Dermis microvascular lymphatic vessel endothelial cell (primary cell): Measurements from ENCODE around the gene AOC1. TPM values are rescaled to one million over a fixed set of nuclear protein-coding genes. Genes with fewer than 3 reads are reported as not detected.
"Not testable (repeated sequence)": the region's sequence is repeated elsewhere in the genome, so short reads cannot be mapped to it uniquely, and the experiment has no call there.

Experiments used
- DNase-seq, 2 donors: peaks; one replicate each; pipeline versions ENCODE4 v3.0.0 to v3.0.0-alpha.2; 2010; ENCODE audit warnings: low read depth in 2 of 2
- total RNA-seq: library from RNA; depleted of rRNA; stranded (reverse); fragments of >200 nt; gene quantifications from 2 replicates; pipeline ENCODE4 v1.2.1, GENCODE V29; 2014

Gene AOC1, protein sequence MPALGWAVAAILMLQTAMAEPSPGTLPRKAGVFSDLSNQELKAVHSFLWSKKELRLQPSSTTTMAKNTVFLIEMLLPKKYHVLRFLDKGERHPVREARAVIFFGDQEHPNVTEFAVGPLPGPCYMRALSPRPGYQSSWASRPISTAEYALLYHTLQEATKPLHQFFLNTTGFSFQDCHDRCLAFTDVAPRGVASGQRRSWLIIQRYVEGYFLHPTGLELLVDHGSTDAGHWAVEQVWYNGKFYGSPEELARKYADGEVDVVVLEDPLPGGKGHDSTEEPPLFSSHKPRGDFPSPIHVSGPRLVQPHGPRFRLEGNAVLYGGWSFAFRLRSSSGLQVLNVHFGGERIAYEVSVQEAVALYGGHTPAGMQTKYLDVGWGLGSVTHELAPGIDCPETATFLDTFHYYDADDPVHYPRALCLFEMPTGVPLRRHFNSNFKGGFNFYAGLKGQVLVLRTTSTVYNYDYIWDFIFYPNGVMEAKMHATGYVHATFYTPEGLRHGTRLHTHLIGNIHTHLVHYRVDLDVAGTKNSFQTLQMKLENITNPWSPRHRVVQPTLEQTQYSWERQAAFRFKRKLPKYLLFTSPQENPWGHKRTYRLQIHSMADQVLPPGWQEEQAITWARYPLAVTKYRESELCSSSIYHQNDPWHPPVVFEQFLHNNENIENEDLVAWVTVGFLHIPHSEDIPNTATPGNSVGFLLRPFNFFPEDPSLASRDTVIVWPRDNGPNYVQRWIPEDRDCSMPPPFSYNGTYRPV
- not detected in 2 replicates for total RNA-seq

DNA sequence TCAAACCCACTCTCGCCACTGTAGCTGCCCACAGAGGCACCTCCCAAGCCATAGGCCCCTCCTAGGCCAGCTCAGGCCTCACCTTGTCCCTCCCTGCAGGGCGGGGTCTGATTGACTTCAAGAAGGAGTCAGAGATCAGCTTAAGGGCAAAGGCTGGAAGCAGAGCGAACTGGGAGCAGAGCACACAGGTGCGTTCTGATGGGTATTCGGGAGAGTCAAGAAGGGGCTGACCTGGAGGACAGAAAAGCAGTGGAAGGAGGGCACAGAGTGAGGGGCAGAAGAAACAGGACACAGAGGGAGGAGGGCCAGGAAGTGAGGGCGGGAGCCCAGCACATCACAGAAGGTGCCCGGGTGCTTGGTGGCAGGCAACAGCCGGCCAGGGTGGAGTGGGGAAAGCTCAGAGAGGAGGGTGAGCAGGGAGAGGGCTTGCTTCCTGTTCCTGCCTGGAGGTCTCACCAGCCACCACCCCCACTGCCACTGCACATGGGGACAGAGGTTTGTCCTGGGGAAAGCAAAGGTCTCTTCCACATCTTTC, at the start of gene AOC1:
Gene AOC1, plus strand, starts transcription at position 147 of the 535 bp plus-strand sequence. CDS start 3,954 bp downstream, outside the sequence.
- DNase-seq, result no peak

DNA sequence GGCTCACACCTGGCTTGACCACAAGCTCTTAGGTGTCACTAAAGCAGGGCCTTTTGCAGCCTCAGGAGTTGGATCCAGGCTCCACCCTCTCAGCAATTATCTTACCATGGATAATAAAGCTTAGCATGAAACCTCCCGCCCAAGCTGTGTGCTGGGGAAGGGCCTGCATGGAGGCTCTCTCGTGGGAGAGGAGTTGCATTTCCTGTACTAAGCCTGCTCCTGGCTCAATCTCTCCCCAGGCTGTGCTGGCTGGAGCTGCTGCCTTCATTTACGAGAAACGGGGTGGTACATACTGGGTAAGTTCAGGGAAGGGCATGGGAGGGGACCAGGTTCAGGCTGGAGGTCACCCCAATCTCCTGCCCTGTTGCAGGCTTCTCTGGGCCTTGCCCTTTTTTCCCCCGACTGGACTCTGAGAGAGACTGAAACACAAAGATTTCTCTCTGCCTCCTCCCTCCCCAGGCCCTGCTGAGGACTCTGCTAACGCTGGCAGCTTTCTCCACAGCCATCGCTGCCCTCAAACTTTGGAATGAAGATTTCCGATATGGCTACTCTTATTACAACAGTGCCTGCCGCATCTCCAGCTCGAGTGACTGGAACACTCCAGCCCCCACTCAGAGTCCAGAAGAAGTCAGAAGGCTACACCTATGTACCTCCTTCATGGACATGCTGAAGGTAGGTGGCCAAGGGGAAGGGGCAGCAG, 49.0 kb upstream of the AOC1 start:
- DNase-seq, result no peak

DNA sequence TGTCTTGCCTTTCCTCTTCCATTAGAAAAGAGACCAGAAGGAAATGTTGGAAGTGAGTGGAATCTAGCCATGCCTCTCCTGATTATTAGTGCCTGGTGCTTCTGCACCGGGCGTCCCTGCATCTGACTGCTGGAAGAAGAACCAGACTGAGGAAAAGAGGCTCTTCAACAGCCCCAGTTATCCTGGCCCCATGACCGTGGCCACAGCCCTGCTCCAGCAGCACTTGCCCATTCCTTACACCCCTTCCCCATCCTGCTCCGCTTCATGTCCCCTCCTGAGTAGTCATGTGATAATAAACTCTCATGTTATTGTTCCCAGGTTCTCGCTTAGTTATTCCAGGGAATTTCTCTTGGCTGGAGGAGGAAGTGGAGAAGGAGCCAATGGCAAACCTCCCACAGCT, 47.5 kb upstream of the AOC1 start:
- no peak for DNase-seq

DNA sequence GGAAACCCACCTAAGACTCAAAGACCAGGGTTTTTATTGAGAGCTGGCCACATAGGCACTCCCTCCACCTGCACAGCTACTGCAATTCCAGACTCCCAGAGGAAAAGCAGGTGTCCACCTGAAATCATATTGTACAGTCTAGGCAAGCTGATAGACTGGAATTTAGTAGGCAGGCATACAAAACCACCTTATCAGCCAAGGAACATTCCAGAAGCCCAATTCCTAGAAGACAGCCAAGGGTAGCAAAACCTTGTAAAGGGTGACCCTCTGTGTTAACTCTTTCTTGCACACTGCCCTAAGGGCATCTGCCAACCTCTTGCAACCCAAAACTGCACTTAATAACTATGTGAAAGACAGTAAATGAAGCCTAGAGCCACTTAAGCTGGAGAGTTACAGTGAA, 46.5 kb upstream of the AOC1 start:
- no peak for DNase-seq

DNA sequence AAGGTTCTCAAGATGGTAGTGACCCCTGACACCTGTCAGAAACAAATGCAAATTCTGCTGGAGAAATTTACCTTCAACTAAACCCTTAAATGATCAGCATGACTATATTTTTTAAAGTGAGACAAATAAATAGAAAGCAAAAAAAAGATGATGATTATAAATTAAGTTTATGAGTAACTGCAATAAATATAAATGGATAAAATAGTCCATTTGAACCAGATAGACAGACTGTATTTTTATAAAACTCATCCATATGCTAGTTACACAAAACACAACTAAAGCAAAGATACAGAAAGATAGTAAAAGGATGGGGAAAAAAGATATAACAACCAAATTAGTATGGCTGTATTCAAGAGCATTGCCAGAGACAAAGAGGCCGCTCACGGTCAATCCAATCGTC, 45.9 kb upstream of the AOC1 start:
- no peak for DNase-seq

DNA sequence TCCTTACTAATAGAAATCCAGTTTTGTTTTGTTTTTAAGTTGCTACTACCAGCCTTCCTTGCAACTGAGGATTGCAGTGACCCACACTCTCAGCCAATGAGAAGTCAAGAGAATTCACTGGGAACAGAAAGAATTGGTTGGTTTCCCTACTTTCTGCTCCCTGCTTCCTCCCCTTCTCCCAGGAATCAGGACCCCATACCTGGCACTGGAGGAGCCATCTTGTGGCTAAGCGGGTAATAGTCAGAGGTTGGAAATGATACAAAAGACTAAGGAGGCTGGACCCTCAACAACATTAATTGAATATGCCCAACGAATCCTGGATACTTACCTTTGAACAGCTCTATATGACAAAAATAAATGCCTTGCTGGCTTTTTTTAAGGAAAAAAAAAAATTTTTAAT, 45.5 kb upstream of the AOC1 start:
- DNase-seq, result no peak

DNA sequence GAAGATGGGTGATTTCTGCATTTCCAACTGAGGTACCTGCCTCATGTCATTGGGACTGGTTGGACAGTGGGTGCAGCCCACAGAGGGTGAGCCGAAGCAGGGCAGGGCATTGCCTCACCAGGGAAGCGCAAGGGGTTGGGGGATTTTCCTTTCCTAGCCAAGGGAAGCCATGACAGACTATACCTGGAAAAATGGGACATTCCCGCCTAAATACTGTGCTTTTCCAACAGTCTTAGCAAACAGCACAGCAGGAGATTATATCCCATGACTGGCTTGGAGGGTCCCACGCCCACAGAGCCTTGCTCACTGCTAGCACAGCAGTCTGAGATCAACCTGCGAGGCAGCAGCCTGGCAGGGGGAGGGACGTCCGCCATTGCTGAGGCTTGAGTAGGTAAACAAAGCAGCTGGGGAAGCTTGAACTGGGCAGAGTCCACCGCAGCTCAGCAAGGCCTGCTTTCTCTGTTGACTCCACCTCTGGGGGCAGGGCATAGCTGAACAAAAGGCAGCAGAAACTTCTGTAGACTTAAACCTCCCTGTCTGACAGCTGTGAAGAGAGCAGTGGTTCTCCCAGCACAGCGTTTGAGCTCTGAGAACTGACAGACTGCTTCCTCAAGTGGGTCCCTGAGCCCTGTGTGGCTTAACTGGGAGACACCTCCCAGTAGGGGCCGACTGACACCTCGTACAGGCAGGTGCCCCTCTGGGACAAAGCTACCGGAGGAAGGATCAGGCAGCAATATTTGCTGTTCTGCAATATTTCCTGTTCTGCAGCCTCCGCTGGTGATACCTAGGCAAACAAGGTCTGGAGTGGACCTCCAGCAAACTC, 44.5 kb upstream of the AOC1 start:
- not testable (repeated sequence) for DNase-seq

DNA sequence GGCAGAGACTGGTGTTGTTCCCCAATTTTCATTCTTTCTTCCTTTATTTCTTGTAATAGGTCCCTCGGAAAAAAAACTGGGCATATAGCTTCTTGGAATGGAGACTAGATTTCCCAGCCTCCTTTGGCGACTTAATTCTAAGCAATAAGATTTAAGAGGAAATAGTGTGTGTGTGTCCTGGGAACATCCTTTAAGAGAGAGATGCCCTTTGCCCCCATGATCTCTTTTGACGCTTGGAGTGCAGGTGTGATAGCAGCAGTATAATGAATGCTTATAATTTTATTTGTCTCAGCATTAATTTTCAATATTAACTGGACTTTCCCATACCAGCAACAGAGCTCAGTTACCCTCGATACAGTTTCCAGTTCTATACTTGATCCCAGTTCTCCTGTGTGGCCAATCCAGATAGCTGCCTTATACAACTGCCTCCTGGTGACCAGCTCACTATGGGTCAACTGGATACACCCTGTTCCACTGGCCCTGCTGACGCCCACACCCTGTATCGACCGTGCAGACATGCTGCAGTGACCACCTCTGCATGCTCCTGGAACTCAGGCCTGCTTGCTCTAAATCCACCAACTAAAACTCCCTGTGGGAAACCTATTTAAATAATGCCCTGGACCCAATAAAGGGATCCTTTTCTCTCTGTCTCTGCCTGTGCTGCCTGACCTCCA, 37.9 kb upstream of the AOC1 start:
- DNase-seq, result no peak

DNA sequence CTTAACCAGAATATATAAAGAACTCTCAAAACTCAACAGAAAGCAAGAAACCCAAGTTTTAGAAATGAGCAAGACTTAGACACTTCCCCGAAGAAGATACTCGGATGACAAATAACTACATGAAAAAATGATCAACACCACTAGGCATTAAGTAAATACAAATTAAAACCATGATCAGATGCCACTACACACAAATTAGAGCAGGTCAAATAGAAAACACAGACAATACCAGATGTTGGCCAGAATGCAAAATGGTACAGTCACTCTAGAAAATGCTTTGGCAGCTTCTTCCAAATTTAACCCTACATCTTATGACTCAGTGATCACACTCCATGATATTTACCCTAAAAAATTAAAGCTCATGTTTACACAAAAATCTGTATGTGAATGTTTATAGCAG, 33.3 kb upstream of the AOC1 start:
- no peak for DNase-seq

DNA sequence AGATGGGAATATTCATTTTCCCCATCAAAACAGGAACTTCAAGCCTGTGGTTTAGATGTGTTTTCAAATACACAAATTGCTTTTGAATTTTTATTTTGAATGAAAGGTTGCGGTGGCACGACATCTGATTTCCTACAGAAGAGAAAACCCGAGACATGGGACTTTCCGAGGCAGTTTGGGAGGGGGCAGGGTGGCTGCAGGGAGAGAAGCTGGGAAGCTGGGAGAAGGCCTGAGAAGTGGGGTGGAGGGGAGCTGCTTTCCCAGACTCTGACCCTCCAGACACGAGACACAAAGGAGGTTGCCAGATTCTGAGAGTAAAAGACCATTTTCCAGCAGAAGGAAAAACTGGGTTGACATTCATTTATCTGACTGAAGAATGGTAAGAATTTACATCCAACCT, 32.2 kb upstream of the AOC1 start:
- DNase-seq, result no peak

DNA sequence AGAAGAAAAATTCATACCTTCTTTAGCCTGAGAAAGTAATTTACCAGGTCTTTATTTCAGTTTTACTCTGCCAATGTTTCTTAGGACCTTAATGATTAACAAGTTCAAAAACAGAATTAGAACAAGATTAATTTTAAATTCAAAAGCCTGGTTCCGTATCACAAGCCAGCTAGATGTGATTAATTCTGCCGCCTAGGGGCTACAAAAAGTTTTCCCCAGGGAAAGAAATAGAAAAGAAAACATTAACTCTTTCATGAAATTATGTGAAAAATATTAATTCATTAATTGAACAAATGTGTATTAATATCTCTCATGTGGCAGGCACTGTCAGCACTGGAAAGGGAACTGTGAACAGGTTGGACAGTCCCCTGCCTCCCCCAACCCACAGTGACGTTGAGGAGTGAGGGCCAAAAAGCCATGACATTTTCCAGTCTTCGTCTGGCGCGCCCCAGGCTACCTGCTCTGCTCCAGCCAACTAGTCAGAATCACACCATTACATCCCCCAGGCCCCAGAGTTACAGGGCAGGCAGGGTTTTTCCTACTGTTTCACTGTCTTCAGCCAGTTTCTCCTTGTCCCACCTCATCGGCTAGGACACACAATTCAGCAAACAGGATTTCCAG, 31.6 kb upstream of the AOC1 start:
- DNase-seq, result no peak

DNA sequence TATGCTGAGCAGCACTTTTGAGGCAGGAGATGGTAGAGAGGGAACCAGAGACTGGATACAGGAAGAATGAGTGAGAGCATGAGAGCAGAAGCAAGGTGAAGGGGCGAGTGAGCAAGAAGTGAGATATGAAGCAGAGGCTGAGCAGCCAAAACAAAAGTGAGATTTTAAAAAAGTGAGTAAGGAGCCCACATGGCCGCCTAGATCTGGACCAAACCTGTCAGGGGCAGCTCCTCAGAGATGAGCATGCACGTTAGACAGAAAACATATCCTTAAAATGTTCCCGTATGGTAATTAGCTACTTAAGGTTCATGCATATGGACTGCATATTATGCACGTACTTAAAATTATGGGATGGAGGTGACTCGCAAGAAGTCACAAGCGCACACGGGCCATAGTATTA, 29.3 kb upstream of the AOC1 start:
- no peak for DNase-seq

DNA sequence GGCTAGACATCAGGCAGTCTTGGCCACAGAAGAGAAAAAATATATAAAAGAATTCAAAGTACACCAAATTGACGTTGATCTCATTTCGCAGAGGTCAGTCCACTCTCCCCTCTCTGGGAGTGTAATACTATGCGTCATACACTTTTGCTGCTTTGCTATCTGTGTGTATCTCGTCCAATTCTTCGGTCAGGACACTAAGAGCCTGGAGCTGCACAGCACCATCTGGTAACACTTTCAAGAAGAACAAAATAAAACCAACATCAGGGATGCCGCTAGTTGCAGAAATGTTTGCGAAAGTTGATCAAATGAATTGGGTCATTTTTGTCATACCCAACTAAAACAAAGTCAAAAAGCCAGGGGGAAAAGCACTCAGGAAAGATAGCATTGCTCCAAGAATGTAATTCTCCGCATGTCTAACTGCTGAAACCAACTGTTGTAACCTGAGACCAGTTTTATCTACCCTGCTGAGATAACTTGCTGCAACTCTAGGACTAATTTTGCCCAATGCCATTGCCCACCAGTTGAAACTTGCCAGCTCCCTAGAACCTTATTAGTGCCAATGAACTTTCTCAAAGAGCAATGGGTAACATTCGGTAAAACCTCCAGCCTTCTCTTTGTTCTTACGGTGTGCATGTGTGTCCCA, 28.7 kb upstream of the AOC1 start:
- no peak for DNase-seq

DNA sequence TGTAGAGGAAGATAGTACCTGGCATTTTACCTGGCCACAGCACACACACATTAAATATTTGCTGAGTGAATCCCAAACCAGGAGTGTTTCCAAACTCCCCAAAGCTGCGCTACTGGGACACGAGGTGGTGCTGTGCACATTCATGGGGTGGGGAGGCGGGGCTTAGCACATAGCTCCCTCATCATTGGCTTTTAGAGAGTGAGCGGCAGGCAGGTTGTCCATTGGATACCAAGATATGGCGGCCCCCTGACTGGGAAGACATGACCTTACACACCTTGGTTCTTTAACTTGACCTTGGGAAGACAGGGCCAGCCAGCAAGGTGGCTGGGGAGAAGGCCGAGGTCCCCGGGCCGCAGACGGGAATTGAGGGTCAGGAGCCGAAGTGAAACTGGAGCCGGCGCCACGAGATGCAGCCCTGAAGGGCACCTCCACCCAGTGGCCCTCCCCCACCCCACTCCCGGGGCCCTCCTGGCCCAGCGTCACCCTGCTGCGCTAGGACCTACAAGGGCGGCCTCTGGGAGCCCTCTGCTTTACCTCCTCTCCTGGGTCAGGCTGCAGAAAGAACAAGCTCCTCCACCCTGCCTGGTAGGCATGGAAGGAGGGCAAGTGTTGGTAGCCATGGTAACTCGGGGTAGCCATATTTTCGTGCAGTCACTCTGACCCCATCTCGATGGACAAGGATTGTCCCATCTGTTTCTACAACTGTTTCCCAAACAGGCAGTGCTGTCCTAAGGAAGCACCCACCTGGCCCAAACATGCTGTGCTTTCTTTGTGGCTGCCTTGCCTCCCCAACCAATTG, 27.7 kb upstream of the AOC1 start:
- no peak for DNase-seq

DNA sequence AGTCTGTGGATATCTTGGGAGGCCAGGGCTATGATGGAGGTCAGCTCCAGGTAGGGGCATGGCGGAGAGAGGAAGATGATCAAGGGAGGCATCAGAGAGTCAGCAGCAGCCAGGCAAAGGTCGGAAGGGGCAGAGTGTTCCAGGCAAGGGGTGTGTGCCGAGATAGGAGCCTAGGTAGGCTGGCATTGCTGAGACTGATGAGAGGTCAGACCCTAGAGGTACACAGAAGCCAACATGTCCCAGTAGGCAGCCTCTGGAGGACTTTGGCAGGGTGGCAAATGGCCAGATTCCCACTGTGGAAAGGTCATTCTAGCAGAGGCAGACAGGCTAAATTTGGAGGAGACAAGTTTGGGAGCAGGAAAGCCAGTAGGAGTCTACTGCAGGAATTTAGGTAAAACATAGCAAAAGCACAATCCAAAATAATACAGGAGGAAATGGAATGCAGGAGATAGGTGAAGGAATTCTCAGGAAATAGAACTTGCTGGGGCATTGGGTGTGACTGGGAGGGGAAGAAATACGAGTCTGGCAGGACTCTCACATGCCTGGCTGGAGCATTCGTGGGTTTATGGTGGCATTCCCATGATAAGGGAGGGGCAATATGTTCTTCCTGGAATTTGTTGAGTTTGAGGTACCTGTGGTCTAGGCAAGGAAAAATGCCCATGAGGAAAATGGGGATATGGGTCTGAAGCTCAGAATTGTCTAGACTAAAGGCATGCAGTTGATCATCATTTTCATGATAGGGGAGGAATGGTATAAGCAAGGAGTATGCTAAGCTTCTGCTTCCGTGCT, 26.1 kb upstream of the AOC1 start:
- DNase-seq, result no peak

DNA sequence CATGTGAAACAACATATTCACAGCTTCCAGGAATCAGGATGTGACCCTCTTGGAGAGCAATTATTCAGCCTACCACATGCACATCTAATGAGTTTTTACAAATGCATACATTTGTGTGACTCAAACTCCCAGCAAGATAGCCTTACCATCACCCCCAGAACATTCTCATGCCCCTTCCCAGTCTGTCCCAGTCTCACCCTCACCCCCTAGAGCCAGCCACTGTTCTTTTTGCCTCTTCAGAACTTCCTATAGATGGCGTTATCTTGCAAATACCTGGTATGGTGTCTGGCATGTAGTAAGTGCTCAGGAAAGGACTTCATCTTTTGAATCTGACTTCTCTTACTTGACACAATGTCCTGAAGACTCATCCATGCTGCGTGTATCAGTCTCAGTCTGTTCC, 23.9 kb upstream of the AOC1 start:
- DNase-seq, result no peak

DNA sequence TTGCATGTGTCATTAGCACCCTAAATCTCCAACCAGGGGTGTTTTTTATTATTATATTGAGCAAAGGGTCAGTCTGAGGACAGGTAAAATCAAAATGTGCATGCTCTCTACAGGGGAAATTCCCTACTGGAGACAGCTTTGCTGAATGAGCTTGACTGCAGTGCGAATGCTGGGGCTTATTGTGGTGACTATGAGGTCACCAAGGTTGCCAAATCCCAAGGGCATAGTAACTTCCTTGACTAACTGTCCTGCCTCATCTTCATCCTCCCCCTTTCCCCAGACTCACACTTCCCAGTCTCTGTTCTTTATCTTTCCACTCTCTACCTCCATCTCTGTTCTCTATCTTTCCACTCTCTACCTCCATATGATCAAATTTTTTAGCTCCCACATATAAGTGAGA, 22.9 kb upstream of the AOC1 start:
- DNase-seq, result no peak

DNA sequence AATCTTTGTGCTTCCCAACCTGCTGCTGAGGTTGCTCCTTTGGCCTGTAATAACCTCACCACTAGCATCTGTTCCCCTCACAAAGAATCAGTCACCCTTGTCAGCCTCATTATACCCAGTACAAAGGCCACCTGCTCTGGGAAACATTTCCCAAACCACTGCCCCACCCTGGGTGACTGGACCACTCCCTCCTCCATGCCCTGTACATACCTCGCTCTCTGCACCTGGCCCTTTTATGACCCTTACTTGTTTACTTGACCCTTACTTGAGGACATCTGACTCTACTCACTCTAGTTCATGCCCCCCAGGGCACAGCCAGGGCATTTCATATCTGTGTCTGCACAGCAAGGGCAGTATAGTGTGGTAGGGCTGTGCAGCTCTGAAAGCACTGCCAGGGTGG, 21.4 kb upstream of the AOC1 start:
- no peak for DNase-seq
